ENCODE results near the gene ENKD1.

ENKD1 gene

DNA sequence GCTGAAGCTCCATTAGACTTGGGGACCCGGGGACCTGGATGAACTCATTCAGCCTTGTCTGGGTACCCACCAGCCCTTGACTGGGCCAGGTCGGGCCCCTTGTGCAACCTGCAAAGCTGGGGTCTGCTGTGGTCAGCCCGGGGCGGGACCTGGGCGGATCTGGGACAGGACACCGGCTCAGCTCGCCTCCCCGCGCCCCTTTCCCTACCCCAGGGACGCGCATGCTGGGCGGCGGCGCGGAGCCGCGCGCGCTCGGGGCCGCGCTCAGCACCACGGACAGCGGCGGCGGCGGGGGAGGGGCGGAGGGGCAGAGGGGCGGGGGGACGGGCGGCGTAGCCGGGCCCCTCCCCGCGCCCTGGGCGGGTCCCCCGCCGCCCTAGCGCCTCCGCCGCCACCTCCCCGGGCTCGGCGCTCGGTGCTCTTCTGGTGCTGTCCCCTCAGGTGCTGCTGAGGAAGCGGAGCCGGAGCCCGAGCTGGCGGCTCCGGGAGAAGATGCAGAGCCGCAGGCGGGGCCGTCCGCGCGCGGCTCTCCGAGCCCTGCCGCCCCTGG is 13.9 kb downstream of the ENKD1 start:
- H3K27ac ChIP-seq (ENCODE audit: low read depth in 2 of 2, low read length in 2 of 2) = no peak overlapping the region
- no peak overlapping the region for H3K9ac ChIP-seq (ENCODE audit: low read depth in 1 of 2, low read length in 2 of 2)
- peaks cover 4 to 5% of the 10 kb centered on the region in 2 donors for H3K36me3 ChIP-seq (ENCODE audit: control insufficient read depth in 2 of 2, insufficient read depth in 2 of 2, low read length in 2 of 2)
- no peak overlapping the region for H3K4me3 ChIP-seq (ENCODE audit: low read length in 2 of 2)
- peaks cover 17 to 63% of the 10 kb centered on the region in 2 donors for H3K27me3 ChIP-seq (ENCODE audit: control insufficient read depth in 2 of 2, insufficient read depth in 2 of 2, low read length in 2 of 2)
- H3K9me3 ChIP-seq (ENCODE audit: control insufficient read depth in 2 of 2, low read length in 2 of 2) = no peaks in the 10 kb centered on the region
- peaks cover 0 to 3% of the 10 kb centered on the region in 2 donors for H3K4me1 ChIP-seq (ENCODE audit: control insufficient read depth in 2 of 2, insufficient read depth in 2 of 2, low read length in 2 of 2)

DNA sequence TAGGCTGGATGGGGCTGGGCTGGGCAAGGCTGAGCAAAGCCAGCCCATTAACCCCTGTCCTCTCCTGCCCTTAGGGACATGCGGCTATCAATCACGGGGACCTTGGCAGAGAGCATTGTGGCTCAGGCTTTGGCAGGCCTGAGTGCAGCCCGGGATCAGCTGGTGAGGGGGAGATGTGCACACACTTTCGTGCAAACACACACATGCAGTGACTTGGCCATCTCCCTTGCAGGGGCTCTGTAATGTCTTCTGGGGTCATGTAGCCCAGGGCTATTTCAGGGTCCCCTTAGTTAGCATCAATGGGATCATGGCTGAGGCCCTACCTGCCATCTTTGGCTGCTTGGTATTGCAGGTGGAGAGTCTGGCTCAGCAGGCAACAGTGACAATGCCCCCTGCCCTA is 14.7 kb downstream of the ENKD1 start:
- H3K36me3 ChIP-seq (ENCODE audit: control insufficient read depth in 2 of 2, insufficient read depth in 2 of 2, low read length in 2 of 2) = peaks cover 0 to 3% of the 10 kb centered on the region in 2 donors
- no peak overlapping the region for H3K9ac ChIP-seq (ENCODE audit: low read depth in 1 of 2, low read length in 2 of 2)
- peaks cover 17 to 66% of the 10 kb centered on the region in 2 donors for H3K27me3 ChIP-seq (ENCODE audit: control insufficient read depth in 2 of 2, insufficient read depth in 2 of 2, low read length in 2 of 2)
- no peak overlapping the region for H3K27ac ChIP-seq (ENCODE audit: low read depth in 2 of 2, low read length in 2 of 2)
- peaks cover 0 to 3% of the 10 kb centered on the region in 2 donors for H3K4me1 ChIP-seq (ENCODE audit: control insufficient read depth in 2 of 2, insufficient read depth in 2 of 2, low read length in 2 of 2)
- no peaks in the 10 kb centered on the region for H3K9me3 ChIP-seq (ENCODE audit: control insufficient read depth in 2 of 2, low read length in 2 of 2)
- H3K4me3 ChIP-seq (ENCODE audit: low read length in 2 of 2) = no peak overlapping the region

DNA sequence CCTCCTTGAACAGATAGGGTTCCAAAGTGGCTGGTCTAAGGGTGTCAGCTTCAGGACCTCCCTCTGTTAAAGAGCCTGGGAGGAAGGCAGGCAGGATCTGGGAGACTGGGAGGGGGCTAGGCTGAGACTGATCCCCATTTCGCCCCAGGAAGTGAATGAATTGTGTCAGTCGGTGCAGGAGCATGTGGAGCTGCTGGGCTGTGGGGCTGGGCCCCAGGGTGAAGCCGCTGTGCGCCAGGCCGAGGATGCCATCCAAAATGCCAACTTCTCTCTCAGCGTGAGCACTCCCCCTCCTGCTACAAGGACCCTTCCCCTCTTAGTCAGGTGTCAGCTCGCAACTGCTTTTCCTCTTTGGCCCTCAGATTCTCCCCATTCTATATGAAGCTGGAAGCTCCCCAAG is 15.5 kb downstream of the ENKD1 start:
- Histone ChIP-seq H3K4me1 (ENCODE audit: control insufficient read depth in 2 of 2, insufficient read depth in 2 of 2, low read length in 2 of 2) (peaks cover 0 to 3% of the 10 kb centered on the region in 2 donors), H3K27ac (ENCODE audit: low read depth in 2 of 2, low read length in 2 of 2) (no peak overlapping the region), H3K27me3 (ENCODE audit: control insufficient read depth in 2 of 2, insufficient read depth in 2 of 2, low read length in 2 of 2) (peaks cover 20 to 66% of the 10 kb centered on the region in 2 donors), H3K9me3 (ENCODE audit: control insufficient read depth in 2 of 2, low read length in 2 of 2) (no peaks in the 10 kb centered on the region), H3K36me3 (ENCODE audit: control insufficient read depth in 2 of 2, insufficient read depth in 2 of 2, low read length in 2 of 2) (peaks cover 0 to 3% of the 10 kb centered on the region in 2 donors), H3K4me3 (ENCODE audit: low read length in 2 of 2) (no peak overlapping the region), H3K9ac (ENCODE audit: low read depth in 1 of 2, low read length in 2 of 2) (no peak overlapping the region)

DNA sequence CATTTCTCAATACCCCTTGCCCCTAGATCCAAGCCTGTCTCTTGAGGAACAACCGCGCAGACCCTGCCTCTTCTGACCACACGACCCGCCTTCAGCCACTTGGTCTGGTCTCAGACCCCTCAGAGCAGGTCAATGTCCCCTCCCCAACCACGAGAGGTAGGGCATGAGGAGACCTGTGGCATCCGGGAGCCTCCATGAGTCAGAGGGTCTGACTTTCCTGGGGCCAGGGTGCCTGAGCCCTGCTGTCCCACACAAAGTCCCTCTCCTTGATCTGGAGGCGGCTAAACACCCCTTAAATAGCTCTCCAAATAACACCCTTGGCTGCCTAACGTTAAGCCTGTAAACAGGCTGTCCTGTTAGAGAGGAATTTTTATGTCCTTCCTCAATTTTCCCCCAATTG is 16.5 kb downstream of the ENKD1 start:
- no peak overlapping the region for H3K4me3 ChIP-seq (ENCODE audit: low read length in 2 of 2)
- no peak overlapping the region for H3K9ac ChIP-seq (ENCODE audit: low read depth in 1 of 2, low read length in 2 of 2)
- no peaks in the 10 kb centered on the region for H3K9me3 ChIP-seq (ENCODE audit: control insufficient read depth in 2 of 2, low read length in 2 of 2)
- peaks cover 20 to 61% of the 10 kb centered on the region in 2 donors for H3K27me3 ChIP-seq (ENCODE audit: control insufficient read depth in 2 of 2, insufficient read depth in 2 of 2, low read length in 2 of 2)
- H3K4me1 ChIP-seq (ENCODE audit: control insufficient read depth in 2 of 2, insufficient read depth in 2 of 2, low read length in 2 of 2) = peaks cover 0 to 3% of the 10 kb centered on the region in 2 donors
- H3K36me3 ChIP-seq (ENCODE audit: control insufficient read depth in 2 of 2, insufficient read depth in 2 of 2, low read length in 2 of 2) = peaks cover 0 to 3% of the 10 kb centered on the region in 2 donors
- no peak overlapping the region for H3K27ac ChIP-seq (ENCODE audit: low read depth in 2 of 2, low read length in 2 of 2)

DNA sequence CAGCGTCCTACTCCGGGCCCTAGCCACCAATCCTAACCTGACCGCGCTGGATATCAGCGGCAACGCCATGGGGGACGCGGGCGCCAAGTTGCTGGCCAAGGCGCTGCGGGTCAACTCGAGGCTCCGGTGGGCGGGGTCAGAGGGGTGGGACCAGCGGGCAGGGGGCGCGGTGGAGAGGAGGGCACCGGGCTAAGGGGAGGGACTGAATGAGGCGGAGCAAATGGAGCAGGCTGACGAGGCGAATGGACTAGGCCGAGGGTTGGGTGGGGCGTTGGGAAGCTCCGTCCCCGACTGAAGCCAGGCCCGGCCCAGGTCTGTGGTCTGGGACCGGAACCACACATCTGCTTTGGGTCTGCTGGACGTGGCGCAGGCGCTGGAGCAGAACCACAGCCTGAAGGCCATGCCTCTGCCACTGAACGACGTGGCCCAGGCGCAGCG is 17.0 kb downstream of the ENKD1 start:
- no peak overlapping the region for H3K4me3 ChIP-seq (ENCODE audit: low read length in 2 of 2)
- no peak overlapping the region for H3K9ac ChIP-seq (ENCODE audit: low read depth in 1 of 2, low read length in 2 of 2)
- peaks cover 16 to 56% of the 10 kb centered on the region in 2 donors for H3K27me3 ChIP-seq (ENCODE audit: control insufficient read depth in 2 of 2, insufficient read depth in 2 of 2, low read length in 2 of 2)
- H3K4me1 ChIP-seq (ENCODE audit: control insufficient read depth in 2 of 2, insufficient read depth in 2 of 2, low read length in 2 of 2) = peaks cover 0 to 3% of the 10 kb centered on the region in 2 donors
- H3K9me3 ChIP-seq (ENCODE audit: control insufficient read depth in 2 of 2, low read length in 2 of 2) = no peaks in the 10 kb centered on the region
- no peak overlapping the region for H3K27ac ChIP-seq (ENCODE audit: low read depth in 2 of 2, low read length in 2 of 2)
- H3K36me3 ChIP-seq (ENCODE audit: control insufficient read depth in 2 of 2, insufficient read depth in 2 of 2, low read length in 2 of 2) = peaks cover 0 to 3% of the 10 kb centered on the region in 2 donors

DNA sequence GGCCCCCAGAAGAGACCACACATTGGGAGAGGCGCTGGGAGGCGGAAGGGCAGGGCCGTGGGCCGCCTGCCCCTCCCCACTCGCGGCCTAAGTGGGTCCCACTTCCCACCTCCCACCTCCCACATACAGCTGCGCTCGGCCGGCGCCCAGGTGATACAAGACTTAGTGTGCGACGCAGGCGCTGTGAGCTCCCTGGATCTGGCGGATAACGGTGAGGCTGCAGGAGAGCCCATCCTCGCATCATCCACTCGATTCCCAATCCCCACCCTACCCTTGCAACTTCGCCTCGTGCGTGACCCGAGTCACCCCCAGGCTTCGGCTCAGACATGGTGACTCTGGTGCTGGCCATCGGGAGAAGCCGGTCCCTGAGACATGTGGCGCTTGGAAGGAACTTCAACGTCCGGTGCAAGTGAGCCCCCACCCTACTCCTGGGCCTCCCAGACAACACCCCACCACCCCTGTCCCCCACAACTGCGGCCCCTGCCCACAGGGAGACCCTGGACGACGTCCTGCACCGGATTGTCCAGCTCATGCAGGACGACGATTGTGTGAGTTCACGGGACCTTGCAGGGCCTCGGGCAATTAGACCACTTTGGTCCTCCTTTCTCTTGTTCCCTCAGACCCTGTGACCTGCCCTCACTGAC is 17.7 kb downstream of the ENKD1 start:
- Histone ChIP-seq H3K36me3 (ENCODE audit: control insufficient read depth in 2 of 2, insufficient read depth in 2 of 2, low read length in 2 of 2) (peaks cover 0 to 3% of the 10 kb centered on the region in 2 donors), H3K9ac (ENCODE audit: low read depth in 1 of 2, low read length in 2 of 2) (no peak overlapping the region), H3K4me3 (ENCODE audit: low read length in 2 of 2) (no peak overlapping the region), H3K9me3 (ENCODE audit: control insufficient read depth in 2 of 2, low read length in 2 of 2) (no peaks in the 10 kb centered on the region), H3K27me3 (ENCODE audit: control insufficient read depth in 2 of 2, insufficient read depth in 2 of 2, low read length in 2 of 2) (peaks cover 15 to 50% of the 10 kb centered on the region in 2 donors), H3K4me1 (ENCODE audit: control insufficient read depth in 2 of 2, insufficient read depth in 2 of 2, low read length in 2 of 2) (peaks cover 0 to 3% of the 10 kb centered on the region in 2 donors), H3K27ac (ENCODE audit: low read depth in 2 of 2, low read length in 2 of 2) (no peak overlapping the region)

DNA sequence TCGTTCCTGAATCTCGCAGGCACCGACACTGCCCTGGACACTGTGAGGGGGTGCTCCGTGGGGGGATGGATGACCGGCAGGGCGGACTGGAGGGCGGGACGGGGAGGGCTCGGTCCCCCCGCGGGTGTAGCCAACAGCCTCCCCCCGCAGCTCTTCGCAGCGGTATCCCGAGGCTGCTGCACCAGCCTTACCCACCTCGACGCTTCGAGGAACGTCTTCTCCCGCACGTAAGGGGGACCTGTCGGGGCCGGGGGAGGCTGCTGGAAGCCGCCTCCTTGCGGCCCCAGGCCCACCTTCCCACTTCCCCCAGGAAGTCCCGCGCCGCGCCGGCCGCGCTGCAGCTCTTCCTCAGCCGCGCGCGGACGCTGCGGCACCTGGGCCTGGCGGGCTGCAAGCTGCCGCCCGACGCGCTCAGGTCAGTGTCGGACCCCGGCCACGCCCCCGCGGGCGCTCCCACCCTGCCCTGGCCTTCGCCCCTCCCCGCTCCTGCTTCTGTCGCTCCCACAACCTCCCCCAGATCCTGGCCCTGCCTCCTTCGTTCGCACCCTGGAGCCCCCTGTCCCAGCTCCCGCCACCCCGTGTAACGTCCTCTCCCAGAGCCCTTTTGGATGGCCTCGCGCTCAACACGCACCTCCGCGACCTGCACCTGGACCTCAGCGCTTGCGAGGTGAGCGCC is 18.3 kb downstream of the ENKD1 start:
- Histone ChIP-seq H3K9ac (ENCODE audit: low read depth in 1 of 2, low read length in 2 of 2) (no peak overlapping the region), H3K27me3 (ENCODE audit: control insufficient read depth in 2 of 2, insufficient read depth in 2 of 2, low read length in 2 of 2) (peaks cover 13 to 44% of the 10 kb centered on the region in 2 donors), H3K27ac (ENCODE audit: low read depth in 2 of 2, low read length in 2 of 2) (no peak overlapping the region), H3K4me1 (ENCODE audit: control insufficient read depth in 2 of 2, insufficient read depth in 2 of 2, low read length in 2 of 2) (peaks cover 0 to 2% of the 10 kb centered on the region in 2 donors), H3K4me3 (ENCODE audit: low read length in 2 of 2) (no peak overlapping the region), H3K36me3 (ENCODE audit: control insufficient read depth in 2 of 2, insufficient read depth in 2 of 2, low read length in 2 of 2) (peaks cover 0 to 3% of the 10 kb centered on the region in 2 donors), H3K9me3 (ENCODE audit: control insufficient read depth in 2 of 2, low read length in 2 of 2) (no peaks in the 10 kb centered on the region)

DNA sequence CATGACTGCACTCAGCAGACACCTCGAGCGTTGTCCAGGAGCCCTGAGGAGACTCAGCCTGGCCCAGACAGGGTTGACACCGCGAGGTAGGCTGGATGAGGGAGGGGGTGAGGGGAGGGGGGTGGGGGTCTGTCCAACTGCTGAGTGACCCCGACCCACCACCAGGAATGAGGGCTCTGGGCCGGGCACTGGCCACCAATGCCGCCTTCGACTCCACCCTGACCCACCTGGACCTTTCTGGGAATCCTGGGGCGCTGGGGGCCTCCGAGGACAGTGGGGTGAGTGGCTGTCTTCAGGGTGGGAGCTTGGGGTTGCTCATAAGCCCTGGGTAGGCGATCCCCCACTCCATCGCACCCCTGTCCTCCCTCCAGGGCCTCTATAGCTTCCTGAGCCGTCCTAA is 18.9 kb downstream of the ENKD1 start:
- no peak overlapping the region for H3K9ac ChIP-seq (ENCODE audit: low read depth in 1 of 2, low read length in 2 of 2)
- no peak overlapping the region for H3K4me3 ChIP-seq (ENCODE audit: low read length in 2 of 2)
- no peaks in the 10 kb centered on the region for H3K4me1 ChIP-seq (ENCODE audit: control insufficient read depth in 2 of 2, insufficient read depth in 2 of 2, low read length in 2 of 2)
- no peaks in the 10 kb centered on the region for H3K9me3 ChIP-seq (ENCODE audit: control insufficient read depth in 2 of 2, low read length in 2 of 2)
- peaks cover 13 to 43% of the 10 kb centered on the region in 2 donors for H3K27me3 ChIP-seq (ENCODE audit: control insufficient read depth in 2 of 2, insufficient read depth in 2 of 2, low read length in 2 of 2)
- H3K27ac ChIP-seq (ENCODE audit: low read depth in 2 of 2, low read length in 2 of 2) = no peak overlapping the region
- peaks cover 0 to 3% of the 10 kb centered on the region in 2 donors for H3K36me3 ChIP-seq (ENCODE audit: control insufficient read depth in 2 of 2, insufficient read depth in 2 of 2, low read length in 2 of 2)

DNA sequence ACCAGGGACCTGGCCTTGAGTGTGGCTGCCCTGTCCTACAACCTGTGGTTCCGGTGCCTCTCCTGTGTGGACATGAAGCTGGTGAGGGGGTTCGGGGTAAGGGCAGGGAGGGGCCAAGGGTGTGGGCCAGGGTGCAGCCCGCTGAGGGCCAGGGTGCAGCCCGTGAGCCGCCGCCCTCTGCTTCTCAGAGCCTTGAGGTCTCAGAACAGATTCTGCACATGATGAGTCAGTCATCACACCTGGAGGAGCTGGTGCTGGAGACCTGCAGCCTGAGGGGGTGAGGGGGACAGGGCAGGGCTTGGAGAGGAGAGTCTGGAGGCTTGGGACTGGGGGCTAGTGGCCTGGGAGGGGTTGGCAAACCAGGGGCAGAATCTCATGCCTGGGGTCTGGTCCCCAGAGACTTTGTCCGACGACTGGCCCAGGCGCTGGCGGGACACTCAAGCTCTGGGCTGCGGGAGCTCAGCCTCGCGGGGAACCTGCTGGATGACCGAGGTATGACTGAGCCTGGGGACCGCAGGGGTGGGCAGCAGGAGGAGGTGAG is 19.4 kb downstream of the ENKD1 start:
- H3K27ac ChIP-seq (ENCODE audit: low read depth in 2 of 2, low read length in 2 of 2) = no peak overlapping the region

More for the DNA sequence above, 19.4 kb downstream of the ENKD1 start:
- H3K9me3 ChIP-seq (ENCODE audit: control insufficient read depth in 2 of 2, low read length in 2 of 2) = no peaks in the 10 kb centered on the region
- H3K27me3 ChIP-seq (ENCODE audit: control insufficient read depth in 2 of 2, insufficient read depth in 2 of 2, low read length in 2 of 2) = peaks cover 13 to 39% of the 10 kb centered on the region in 2 donors
- no peaks in the 10 kb centered on the region for H3K4me1 ChIP-seq (ENCODE audit: control insufficient read depth in 2 of 2, insufficient read depth in 2 of 2, low read length in 2 of 2)
- peaks cover 0 to 2% of the 10 kb centered on the region in 2 donors for H3K36me3 ChIP-seq (ENCODE audit: control insufficient read depth in 2 of 2, insufficient read depth in 2 of 2, low read length in 2 of 2)
- H3K4me3 ChIP-seq (ENCODE audit: low read length in 2 of 2) = no peak overlapping the region
- H3K9ac ChIP-seq (ENCODE audit: low read depth in 1 of 2, low read length in 2 of 2) = no peak overlapping the region

Measured in mucosa of rectum (tissue), 2 donors.